Body of pancreas (tissue), 4 donors: ENCODE results near the gene SMIM14.

ENCODE experiments used
- CTCF ChIP-seq, 7 experiments: fragments of 450-650 bp in 4 of 7; fragments of 200-600 bp in 3 of 7; sonication (generic) in 3 of 7; IDR thresholded peaks; one replicate each; pipeline ENCODE4 v1.5.1; 2016 to 2019; ENCODE audit warnings: antibody characterized with exemption in 7 of 7
- POLR2A ChIP-seq, 3 donors: fragments of 450-650 bp; IDR thresholded peaks; one replicate each; pipeline ENCODE4 v1.6.1; 2016; ENCODE audit warnings: antibody characterized with exemption in 3 of 3, mild to moderate bottlenecking in 2 of 3

DNA sequence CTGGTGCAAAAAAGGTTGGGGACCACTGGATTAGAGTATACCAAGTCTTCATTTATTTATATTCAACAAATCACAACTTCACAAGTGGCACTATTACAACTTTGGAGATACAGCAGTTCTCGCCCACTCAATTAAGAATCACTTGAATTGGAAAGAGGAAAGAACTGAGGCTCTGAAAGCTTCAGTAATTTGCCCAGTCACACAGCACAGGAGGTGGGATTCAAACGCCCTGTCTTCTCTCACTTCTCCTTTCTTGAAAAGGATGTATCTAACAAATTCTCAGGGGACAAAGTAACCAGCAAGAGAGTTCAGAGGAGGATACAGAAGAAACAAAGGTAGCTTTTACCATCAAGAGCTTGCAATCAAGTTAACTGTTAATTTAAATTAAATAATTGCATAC, 12.4 kb downstream of the SMIM14 start:
- TF ChIP-seq CTCF (IDR thresholded peaks at IDR 0.05) (no peak), POLR2A (IDR thresholded peaks at IDR 0.05) (no peak)
